HG03520 (cell line): ENCODE results near the gene EDN2.

Experiments
- ATAC-seq: cut with Tn5 transposase; IDR thresholded peaks from one replicate; pipeline ENCODE4 v1.9.1; 2021; ENCODE audit warnings: mild to moderate bottlenecking, moderate library complexity; ENCODE audit not compliant: unreplicated experiment

The EDN2 gene

GRCh38 chr1:41500378-41500777 lies 15.9 kb upstream of the EDN2 start:
- ATAC-seq: no peak

- ATAC-seq: no peak
Observed at GRCh38 chr1:41499591-41499990, 15.1 kb upstream of the EDN2 start.

- ATAC-seq: no peak
Observed at GRCh38 chr1:41498804-41499203, 14.3 kb upstream of the EDN2 start.

GRCh38 chr1:41498391-41498790 lies 13.9 kb upstream of the EDN2 start:
- no peak for ATAC-seq

DNA sequence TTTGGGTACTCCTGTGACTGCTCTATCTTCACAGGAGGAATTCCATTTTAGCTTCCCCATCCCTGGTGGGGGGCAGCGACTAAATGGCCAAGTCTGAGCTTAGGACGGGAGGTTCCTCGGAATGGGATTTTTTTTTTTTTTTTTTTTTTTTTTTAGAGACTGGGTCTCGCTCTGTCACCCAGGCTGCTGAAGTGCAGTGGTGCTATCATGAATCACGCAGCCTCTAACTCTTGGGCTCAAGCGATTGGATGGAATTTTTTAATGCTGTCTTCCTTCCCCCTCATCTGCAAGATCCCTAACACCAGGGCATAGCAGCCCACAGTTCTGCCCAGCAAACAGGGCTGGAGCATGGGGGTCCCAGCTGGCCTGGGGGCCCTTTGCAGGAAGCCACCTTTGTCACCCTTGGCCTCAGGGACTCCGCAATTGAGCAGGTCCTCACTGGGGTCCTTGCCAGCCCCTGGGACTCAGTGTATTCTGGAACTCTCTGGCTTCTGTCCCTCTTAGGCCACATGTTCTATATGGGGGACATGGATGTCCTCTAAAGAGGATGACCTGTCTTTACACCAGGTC lies 13.1 kb upstream of the EDN2 start:
- ATAC-seq: no peak

DNA sequence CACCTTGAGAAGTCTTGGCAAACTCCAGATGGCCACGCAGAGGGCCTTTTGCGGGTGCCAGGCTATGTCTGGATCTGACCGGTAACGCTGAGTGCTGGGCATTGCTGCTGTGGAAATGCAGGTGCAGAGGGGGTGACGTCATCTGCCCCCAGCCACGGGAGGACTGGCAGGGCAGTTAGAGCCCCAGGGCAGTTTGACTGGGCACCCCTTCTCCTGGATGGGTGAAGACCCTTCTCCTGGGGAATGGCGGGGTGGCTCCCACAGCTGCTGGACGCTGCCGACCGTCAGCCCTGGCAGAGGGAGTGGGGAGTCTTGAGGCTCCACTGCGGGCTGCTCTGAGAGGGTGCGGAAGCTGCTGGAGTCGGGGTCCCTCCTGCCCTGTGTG lies 12.6 kb upstream of the EDN2 start:
- ATAC-seq: no peak

GRCh38 chr1:41496080-41497055 lies 11.9 kb upstream of the EDN2 start:
- ATAC-seq: no peak

DNA sequence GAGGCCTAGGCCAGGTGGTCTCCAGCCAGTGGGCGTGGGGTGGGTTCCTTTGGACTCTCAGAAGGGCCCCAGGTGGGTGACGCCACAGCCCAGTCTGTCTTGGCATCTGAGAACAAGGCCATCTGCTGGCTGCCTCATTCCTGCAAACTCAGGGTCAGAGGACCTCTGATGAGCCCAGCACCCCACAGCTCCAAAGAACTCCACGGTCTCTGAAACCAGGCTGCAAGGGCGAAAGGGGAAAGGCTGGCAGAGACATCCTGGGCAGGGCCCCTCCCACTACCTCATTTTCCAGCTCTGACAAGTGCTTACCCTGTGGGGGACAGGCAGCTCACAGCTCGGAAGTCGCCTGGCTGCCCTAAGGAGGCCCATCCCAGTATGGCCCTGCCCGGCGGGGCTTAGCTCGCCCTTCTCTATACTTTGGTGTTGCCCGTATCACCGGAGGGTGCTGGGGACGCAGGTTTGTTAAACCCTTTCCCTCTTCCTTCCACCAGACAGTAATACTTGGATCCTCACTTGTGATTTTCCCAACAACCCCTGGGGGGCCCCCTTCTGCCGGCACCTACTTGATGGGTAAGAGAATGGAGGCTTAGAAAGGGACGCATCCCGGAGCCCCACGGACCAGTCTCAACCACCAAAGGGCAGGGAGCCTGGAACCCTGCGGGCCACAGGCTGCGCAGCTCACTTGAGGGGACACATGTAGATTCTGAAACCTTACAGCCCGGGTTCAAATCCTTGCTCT lies 10.9 kb upstream of the EDN2 start:
- no peak for ATAC-seq

DNA sequence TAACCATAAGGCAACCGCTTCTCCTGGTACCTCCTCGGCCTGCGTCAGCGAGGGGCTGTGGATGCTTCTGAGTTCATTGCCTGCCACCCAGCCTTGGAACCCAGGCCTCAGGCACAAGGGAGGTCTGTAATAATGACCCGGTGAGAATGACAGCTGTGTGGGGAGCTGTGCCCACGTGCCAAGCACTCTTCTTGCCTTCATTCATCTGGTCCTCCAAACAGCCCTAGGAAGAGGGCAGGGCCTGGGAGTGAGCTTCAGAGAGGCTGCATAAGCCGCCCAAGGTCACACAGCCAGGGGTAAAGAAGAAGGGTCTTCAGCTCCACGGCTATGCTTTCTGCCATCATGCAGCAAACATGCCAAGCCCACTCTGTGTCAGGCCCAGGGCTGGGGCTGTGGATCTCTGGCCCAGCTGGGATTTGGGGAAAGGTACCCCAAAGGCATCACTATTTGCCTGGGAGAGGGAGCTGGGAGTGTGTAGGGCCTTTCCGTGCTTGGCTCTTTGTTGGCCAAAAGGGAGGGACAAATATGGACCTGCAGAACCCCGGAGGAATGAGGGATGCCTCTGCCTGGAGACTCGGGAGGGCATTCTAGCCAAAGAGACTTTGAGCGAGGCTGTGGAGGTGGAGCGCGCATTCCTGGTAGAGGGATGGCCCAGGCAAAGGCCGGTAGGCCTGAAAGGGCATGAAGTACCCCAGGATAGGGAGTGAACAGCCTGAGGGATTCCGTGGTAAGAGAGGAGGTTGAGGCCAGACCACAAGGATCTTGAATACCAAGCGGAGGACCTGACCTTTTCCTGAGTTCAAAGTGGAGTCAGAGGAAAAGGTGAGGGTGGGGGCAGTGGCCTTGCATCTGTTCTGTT lies 10.1 kb upstream of the EDN2 start:
- ATAC-seq: no peak

DNA sequence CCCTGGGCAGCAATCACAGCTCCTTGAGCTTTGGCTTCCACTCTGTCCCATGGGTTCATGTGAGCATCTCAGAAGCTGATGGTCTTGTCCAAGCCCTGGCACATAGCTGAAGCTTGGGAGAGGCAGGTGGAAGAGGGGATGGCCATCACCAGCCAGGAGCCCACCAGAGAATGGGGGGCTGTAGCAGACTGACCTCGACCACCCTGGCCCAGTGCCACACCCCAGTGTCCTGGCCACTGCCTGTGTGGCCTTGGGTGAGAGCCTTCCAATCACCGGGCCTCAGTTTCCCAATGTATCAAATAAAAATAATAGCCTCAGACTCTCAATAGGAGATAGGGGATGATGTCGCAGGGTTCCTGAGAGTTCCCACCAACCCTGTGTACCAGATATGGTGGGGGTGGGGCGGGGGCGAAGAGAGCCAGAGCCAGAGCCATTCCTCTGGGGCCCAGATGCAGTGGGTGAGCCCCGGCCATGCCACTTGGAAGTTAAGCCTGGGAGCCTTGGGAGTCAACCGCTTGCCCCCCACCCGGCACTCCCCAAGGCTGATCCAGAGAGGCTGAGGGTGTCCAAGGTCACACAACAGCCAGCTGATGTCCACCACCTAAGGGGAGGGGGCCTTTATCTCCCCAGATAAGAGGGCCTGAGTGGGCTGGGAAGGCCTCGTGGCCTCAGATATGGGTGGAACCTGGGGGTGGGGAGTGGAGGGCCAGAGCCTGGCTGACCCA lies 9.3 kb upstream of the EDN2 start:
- ATAC-seq: no peak

GRCh38 chr1:41493117-41493536 lies 8.6 kb upstream of the EDN2 start:
- no peak for ATAC-seq

- ATAC-seq: no peak
Observed at GRCh38 chr1:41492341-41492848, 7.9 kb upstream of the EDN2 start.

DNA sequence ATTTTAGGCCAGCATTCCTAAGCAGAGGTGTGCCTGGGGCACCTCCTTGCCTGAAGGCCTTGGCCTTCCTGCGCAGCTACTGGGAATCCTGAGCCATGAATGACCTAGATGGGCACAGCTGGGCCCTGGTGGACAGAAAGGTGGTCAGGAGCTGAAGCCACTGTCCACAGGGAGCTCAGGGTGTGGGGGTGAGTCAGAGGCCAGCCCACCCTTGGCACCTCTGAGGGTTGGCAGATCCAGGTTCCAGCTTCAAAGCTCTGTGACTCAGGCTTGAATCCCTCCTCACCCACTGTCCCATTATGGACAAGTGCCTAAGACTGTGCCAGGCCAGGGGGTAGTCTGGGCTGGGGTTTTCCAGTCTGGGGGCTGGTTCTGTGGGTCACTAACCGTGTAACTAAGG lies 6.4 kb upstream of the EDN2 start:
- ATAC-seq: no peak

- ATAC-seq: no peak
Observed at GRCh38 chr1:41489561-41489960, 5.1 kb upstream of the EDN2 start.

GRCh38 chr1:41488040-41488951 lies 3.8 kb upstream of the EDN2 start:
- no peak for ATAC-seq

GRCh38 chr1:41487126-41488039 lies 2.9 kb upstream of the EDN2 start:
- peak; percentile 40 for ATAC-seq

- ATAC-seq: no peak
Observed at GRCh38 chr1:41486371-41487125, 2.1 kb upstream of the EDN2 start.
